H9 (cell line): ENCODE results near the gene TBX5. TPM values are rescaled to one million over a fixed set of nuclear protein-coding genes. Genes with fewer than 3 reads are reported as not detected.

Experiments used
- DNase-seq: peaks from one replicate; pipeline ENCODE4 v3.0.0-alpha.2; 2017
- H2AFZ ChIP-seq: one replicate; pipeline ENCODE4 v1.6.1; 2013; ENCODE audit warnings: mild to moderate bottlenecking, low read length, control low read depth, moderate library complexity
- H2AK5ac ChIP-seq: 2 replicates; pipeline ENCODE4 v1.6.1; 2013; ENCODE audit warnings: low read length, control low read depth, mixed read lengths; ENCODE audit not compliant: insufficient read length
- H2BK120ac ChIP-seq: one replicate; pipeline ENCODE4 v1.6.1; 2013; ENCODE audit warnings: low read depth, mild to moderate bottlenecking, low read length, control low read depth, inconsistent platforms; ENCODE audit not compliant: poor library complexity, severe bottlenecking
- H2BK12ac ChIP-seq: 2 replicates; pipeline ENCODE4 v1.6.1; 2013; ENCODE audit warnings: low read length, control low read depth, mixed read lengths, low read depth; ENCODE audit not compliant: insufficient read length
- H2BK15ac ChIP-seq: 2 replicates; pipeline ENCODE4 v1.6.1; 2013; ENCODE audit warnings: low read depth, low read length, control low read depth
- H2BK20ac ChIP-seq: one replicate; pipeline ENCODE4 v1.6.1; 2013; ENCODE audit warnings: low read depth, mild to moderate bottlenecking, low read length, control low read depth, inconsistent platforms; ENCODE audit not compliant: poor library complexity, severe bottlenecking
- H2BK5ac ChIP-seq: 2 replicates; pipeline ENCODE4 v1.6.1; 2013; ENCODE audit warnings: low read length, control low read depth, mixed read lengths; ENCODE audit not compliant: insufficient read length
- H3K14ac ChIP-seq: 2 replicates; pipeline ENCODE4 v1.6.1; 2013; ENCODE audit warnings: low read length, control low read depth; ENCODE audit not compliant: insufficient read depth
- H3K18ac ChIP-seq: 2 replicates; pipeline ENCODE4 v1.6.1; 2013; ENCODE audit warnings: low read depth, mild to moderate bottlenecking, mixed read lengths, low read length, control low read depth; ENCODE audit not compliant: insufficient read length
- H3K23ac ChIP-seq: 2 replicates; pipeline ENCODE4 v1.6.1; 2013; ENCODE audit warnings: low read length, control low read depth, mixed read lengths, low read depth; ENCODE audit not compliant: insufficient read length
- H3K23me2 ChIP-seq: 2 replicates; pipeline ENCODE4 v1.6.1; 2013; ENCODE audit warnings: low read depth, mild to moderate bottlenecking, mixed read lengths, low read length, control low read depth; ENCODE audit not compliant: insufficient read length, poor library complexity, severe bottlenecking
- H3K27ac ChIP-seq: 2 replicates; pipeline ENCODE4 v1.5.1; 2013; ENCODE audit warnings: low read length, control low read depth, mixed read lengths, low read depth; ENCODE audit not compliant: insufficient read length
- H3K27me3 ChIP-seq: 2 replicates; pipeline ENCODE4 v1.6.1; 2013; ENCODE audit warnings: low read length, control low read depth, inconsistent platforms; ENCODE audit not compliant: insufficient read depth
- H3K4ac ChIP-seq: 2 replicates; pipeline ENCODE4 v1.6.1; 2013; ENCODE audit warnings: low read depth, mild to moderate bottlenecking, control low read depth, inconsistent platforms, low read length, moderate library complexity
- H3K4me1 ChIP-seq: 2 replicates; pipeline ENCODE4 v1.6.1; 2013; ENCODE audit warnings: low read length, control low read depth, inconsistent platforms; ENCODE audit not compliant: insufficient read depth
- H3K4me2 ChIP-seq: 2 replicates; pipeline ENCODE4 v1.6.1; 2013; ENCODE audit warnings: low read length, control low read depth, mixed read lengths; ENCODE audit not compliant: insufficient read length, insufficient read depth
- H3K56ac ChIP-seq: 2 replicates; pipeline ENCODE4 v1.6.1; 2013; ENCODE audit warnings: low read depth, mild to moderate bottlenecking, mixed read lengths, low read length, control low read depth; ENCODE audit not compliant: insufficient read length
- H3K79me1 ChIP-seq: 2 replicates; pipeline ENCODE4 v1.6.1; 2013; ENCODE audit warnings: low read depth, mild to moderate bottlenecking, moderate library complexity, low read length, control low read depth, inconsistent platforms; ENCODE audit not compliant: insufficient read depth, poor library complexity, severe bottlenecking
- H3K79me2 ChIP-seq: 2 replicates; pipeline ENCODE4 v1.6.1; 2013; ENCODE audit warnings: low read length, control low read depth, inconsistent platforms; ENCODE audit not compliant: insufficient read depth
- H3K9ac ChIP-seq: 2 replicates; pipeline ENCODE4 v1.6.1; 2013; ENCODE audit warnings: low read length, control low read depth, mixed read lengths; ENCODE audit not compliant: insufficient read length; ENCODE audit errors: extremely low read depth
- H3K9me3 ChIP-seq: one replicate; pipeline ENCODE4 v1.6.1; 2013; ENCODE audit warnings: low read depth, low read length, inconsistent platforms; ENCODE audit not compliant: control insufficient read depth
- H3T11ph ChIP-seq: one replicate; pipeline ENCODE4 v1.6.1; 2013; ENCODE audit warnings: mild to moderate bottlenecking, low read length, control low read depth, inconsistent platforms
- H4K20me1 ChIP-seq: one replicate; pipeline ENCODE4 v1.6.1; 2013; ENCODE audit not compliant: control insufficient read depth, insufficient read length, insufficient read depth
- H4K5ac ChIP-seq: 2 replicates; pipeline ENCODE4 v1.6.1; 2013; ENCODE audit warnings: low read depth, mild to moderate bottlenecking, mixed read lengths, low read length, control low read depth; ENCODE audit not compliant: insufficient read length
- H4K8ac ChIP-seq: replicated peaks from 2 replicates; pipeline ENCODE4 v1.6.1; 2013; ENCODE audit warnings: low read length, control low read depth, mixed read lengths, low read depth; ENCODE audit not compliant: insufficient read length
- H4K91ac ChIP-seq: 2 replicates; pipeline ENCODE4 v1.6.1; 2013; ENCODE audit warnings: low read depth, mild to moderate bottlenecking, moderate library complexity, mixed read lengths, low read length, control low read depth; ENCODE audit not compliant: insufficient read length
- H3K27ac Mint-ChIP-seq, 3 experiments: 2 replicates in 2 of 3; 3 replicates in 1 of 3; pipeline ENCODE4 v1.8.0; 2020 to 2021; ENCODE audit warnings: mixed read lengths in 3 of 3, mild to moderate bottlenecking in 1 of 3, moderate library complexity in 1 of 3
- H3K27me3 Mint-ChIP-seq: 2 replicates; pipeline ENCODE4 v1.8.0; 2021; ENCODE audit warnings: low read depth, mild to moderate bottlenecking, moderate library complexity, mixed read lengths
- H3K36me3 Mint-ChIP-seq, 3 experiments: 2 replicates in 2 of 3; 3 replicates in 1 of 3; pipeline ENCODE4 v1.8.0; 2020 to 2021; ENCODE audit warnings: low read depth in 3 of 3, mixed read lengths in 3 of 3; ENCODE audit not compliant: insufficient read depth in 1 of 3
- H3K4me1 Mint-ChIP-seq, 2 experiments: 2 replicates each; pipeline ENCODE4 v1.8.0; 2020; ENCODE audit warnings: mixed read lengths in 2 of 2
- H3K4me3 Mint-ChIP-seq, 2 experiments: 2 replicates in 1 of 2; 3 replicates in 1 of 2; pipeline ENCODE4 v1.8.0; 2020 to 2021; ENCODE audit warnings: mild to moderate bottlenecking in 2 of 2, mixed read lengths in 2 of 2, moderate library complexity in 1 of 2
- H3K9me3 Mint-ChIP-seq, 2 experiments: 2 replicates in 1 of 2; 3 replicates in 1 of 2; pipeline ENCODE4 v1.8.0; 2020; ENCODE audit warnings: mild to moderate bottlenecking in 2 of 2, mixed read lengths in 2 of 2, moderate library complexity in 1 of 2
- WGBS: extraction: QIAGEN DNeasy Blood & Tissue Kit; methylation state at CpG from one replicate; pipeline ENCODE4 v1.1.7; 2013; ENCODE audit warnings: missing lambda C conversion rate, low lambda C conversion rate, mixed read lengths; ENCODE audit not compliant: insufficient read length; ENCODE audit errors: extremely low coverage; 5-methylcytosine and 5-hydroxymethylcytosine counted together
- total RNA-seq: library from RNA; stranded (reverse); gene quantifications from 2 replicates; pipeline ENCODE4 v1.2.1, GENCODE V29; 2021
- TF ChIP-seq, protein P1 (sequence below): fragments of 200-600 bp; sonication (generic); conservative IDR thresholded peaks from 3 replicates; pipeline ENCODE4 v1.8.0; 2021; ENCODE audit warnings: antibody characterized with exemption, mild to moderate bottlenecking

The TBX5 gene
- total RNA-seq, 1 experiment from 2014 or later, result not detected

- Histone ChIP-seq H3K14ac (no peak overlapping the region), H4K91ac (no peak overlapping the region), H3K4me2 (no peak overlapping the region), H3K27ac (no peak overlapping the region), H3K27me3 (no peaks in the 10 kb centered on the region), H2BK5ac (no peak overlapping the region), H3K9ac (no peak overlapping the region), H2AFZ (no peak overlapping the region), H4K20me1 (no peaks in the 10 kb centered on the region), H3K56ac (no peak overlapping the region), H3K23ac (no peak overlapping the region), H2BK12ac (no peak overlapping the region), H3T11ph (no peak overlapping the region), H4K5ac (no peak overlapping the region), H3K79me2 (no peaks in the 10 kb centered on the region), H2BK20ac (no peak overlapping the region), H3K79me1 (no peaks in the 10 kb centered on the region), H2AK5ac (no peak overlapping the region), H3K18ac (no peak overlapping the region), H4K8ac (no peak overlapping the region), H2BK15ac (no peak overlapping the region), H3K23me2 (no peaks in the 10 kb centered on the region), H2BK120ac (no peak overlapping the region), H3K4me1 (peaks cover 3% of the 10 kb centered on the region), H3K4ac (no peak overlapping the region), H3K9me3 (no peaks in the 10 kb centered on the region)
- no peaks in the 10 kb centered on the region for H3K36me3 Mint-ChIP-seq
- no peaks in the 10 kb centered on the region; a peak in 1 of 5 replicates for H3K9me3 Mint-ChIP-seq
- no peak overlapping the region for H3K4me3 Mint-ChIP-seq
- WGBS, result no CpG with 5 or more reads among the region's 4 CpGs
- TF ChIP-seq, protein P1, sequence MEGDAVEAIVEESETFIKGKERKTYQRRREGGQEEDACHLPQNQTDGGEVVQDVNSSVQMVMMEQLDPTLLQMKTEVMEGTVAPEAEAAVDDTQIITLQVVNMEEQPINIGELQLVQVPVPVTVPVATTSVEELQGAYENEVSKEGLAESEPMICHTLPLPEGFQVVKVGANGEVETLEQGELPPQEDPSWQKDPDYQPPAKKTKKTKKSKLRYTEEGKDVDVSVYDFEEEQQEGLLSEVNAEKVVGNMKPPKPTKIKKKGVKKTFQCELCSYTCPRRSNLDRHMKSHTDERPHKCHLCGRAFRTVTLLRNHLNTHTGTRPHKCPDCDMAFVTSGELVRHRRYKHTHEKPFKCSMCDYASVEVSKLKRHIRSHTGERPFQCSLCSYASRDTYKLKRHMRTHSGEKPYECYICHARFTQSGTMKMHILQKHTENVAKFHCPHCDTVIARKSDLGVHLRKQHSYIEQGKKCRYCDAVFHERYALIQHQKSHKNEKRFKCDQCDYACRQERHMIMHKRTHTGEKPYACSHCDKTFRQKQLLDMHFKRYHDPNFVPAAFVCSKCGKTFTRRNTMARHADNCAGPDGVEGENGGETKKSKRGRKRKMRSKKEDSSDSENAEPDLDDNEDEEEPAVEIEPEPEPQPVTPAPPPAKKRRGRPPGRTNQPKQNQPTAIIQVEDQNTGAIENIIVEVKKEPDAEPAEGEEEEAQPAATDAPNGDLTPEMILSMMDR, result no peak
- DNase-seq, result no peak
- peaks cover 5 to 12% of the 10 kb centered on the region in 2 experiments; a peak in 2 of 4 replicates for H3K4me1 Mint-ChIP-seq
- peaks cover 29% of the 10 kb centered on the region for H3K27me3 Mint-ChIP-seq
- H3K27ac Mint-ChIP-seq, result no peak overlapping the region
These were observed 21.2 kb downstream of the TBX5 start for GRCh38 chr12:114384739-114385138.
